ENCODE data around the gene STK33.

The STK33 gene

GRCh38 chr11:8375932-8376331 is 218.1 kb downstream of the STK33 start:
- DNase-seq (ENCODE audit: low read depth) = no peak
- in situ Hi-C loops (cut with HindIII; ENCODE audit: low sequenced_read_pairs) = no loop called here
- TF ChIP-seq CTCF (IDR thresholded peaks at IDR 0.05; ENCODE audit: low read depth, low read length, missing control alignments) = no peak
- H3K4me3 ChIP-seq (ENCODE audit: low read depth, low read length) = no peak overlapping the region

DNA sequence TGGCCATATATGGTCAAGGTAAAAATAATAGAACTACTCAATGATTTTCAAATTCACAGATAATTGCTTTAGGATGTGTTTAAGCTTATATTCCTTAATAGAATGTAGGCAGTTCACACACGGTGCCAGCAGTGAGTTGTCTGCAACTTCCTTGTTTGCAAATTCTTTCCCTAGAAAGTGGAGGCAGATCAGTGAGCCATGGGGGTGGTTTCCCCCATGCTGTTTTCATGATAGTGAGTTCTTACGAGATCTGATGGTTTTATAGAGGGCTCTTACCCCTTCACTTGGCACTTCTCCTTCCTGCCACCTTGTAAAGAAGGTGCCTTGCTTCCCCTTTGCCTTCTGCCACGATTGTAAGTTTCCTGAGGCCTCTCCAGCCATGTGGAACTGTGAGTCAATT is 218.6 kb downstream of the STK33 start:
- no peak for TF ChIP-seq CTCF (IDR thresholded peaks at IDR 0.05; ENCODE audit: low read depth, low read length, missing control alignments)
- DNase-seq (ENCODE audit: low read depth) = no peak
- in situ Hi-C loops (cut with HindIII; ENCODE audit: low sequenced_read_pairs) = no loop called here
- no peak overlapping the region for H3K4me3 ChIP-seq (ENCODE audit: low read depth, low read length)

DNA sequence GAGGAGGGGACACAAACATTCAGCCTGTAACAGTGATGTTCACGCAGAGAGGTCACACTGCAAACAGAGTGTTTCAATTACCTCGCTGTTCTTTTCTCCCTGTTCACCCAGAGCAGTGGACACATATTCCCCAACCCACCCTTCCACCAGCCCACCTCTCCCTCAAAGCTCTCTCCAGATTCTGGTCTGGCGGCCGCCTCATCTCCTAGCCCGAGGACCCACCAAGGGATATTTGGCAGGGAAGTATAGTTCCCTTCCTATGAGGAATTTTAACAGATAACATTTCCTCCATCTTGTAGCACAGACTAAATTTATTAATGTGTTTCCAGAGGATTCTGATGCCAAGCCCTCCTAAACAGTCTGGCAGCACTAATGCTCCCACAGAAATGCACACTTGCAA is 219.3 kb downstream of the STK33 start:
- no peak for DNase-seq (ENCODE audit: low read depth)
- no peak overlapping the region for H3K4me3 ChIP-seq (ENCODE audit: low read depth, low read length)
- TF ChIP-seq CTCF (IDR thresholded peaks at IDR 0.05; ENCODE audit: low read depth, low read length, missing control alignments) = no peak
- in situ Hi-C loops (cut with HindIII; ENCODE audit: low sequenced_read_pairs) = no loop called here

DNA sequence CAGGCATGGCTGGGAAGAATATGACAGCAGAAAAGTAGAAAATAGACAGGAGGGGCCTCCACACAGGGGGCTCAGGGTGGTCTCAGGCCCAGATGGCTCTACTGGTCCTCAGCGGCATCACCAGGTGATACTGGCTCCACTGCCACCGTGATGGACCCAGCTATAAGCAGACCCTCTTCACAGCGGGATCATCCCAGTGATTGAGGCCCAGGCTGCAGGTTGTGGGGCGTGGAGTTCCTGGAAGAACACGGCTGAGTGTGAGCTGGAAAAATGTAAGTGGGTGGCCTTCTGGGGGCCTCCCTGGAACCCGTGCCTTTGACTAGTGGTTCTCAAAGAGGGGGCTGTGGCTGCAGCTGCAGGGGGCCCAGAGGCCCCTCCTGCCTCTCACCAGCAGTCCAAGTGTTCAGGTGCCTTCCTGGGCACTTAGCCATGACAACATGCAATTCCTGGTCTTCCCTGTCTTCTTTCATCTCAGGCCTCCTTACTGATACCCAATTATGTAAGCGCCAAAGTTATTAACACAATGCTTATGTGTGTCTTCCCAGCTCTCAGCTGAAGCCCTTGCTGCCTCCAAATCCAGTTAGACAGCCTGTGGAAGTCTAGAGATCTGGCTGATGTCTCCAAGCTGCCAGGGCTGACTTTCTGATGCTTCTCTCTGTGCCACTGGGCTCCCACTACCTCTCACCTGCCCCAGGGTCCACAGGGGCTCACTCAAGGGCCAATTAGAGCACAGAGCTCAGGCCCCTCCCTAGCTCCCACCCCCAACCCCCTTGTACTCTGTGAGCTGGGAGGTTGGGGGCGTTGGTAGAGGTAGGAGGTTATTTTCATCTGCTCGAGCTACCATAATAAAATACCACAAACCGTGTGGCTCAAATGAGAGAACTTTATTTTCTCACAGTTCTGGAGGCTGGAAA is 220.3 kb downstream of the STK33 start:
- TF ChIP-seq CTCF (IDR thresholded peaks at IDR 0.05; ENCODE audit: low read depth, low read length, missing control alignments) = no peak
- H3K4me3 ChIP-seq (ENCODE audit: low read depth, low read length) = no peak overlapping the region
- in situ Hi-C loops (cut with HindIII; ENCODE audit: low sequenced_read_pairs) = no loop called here
- DNase-seq (ENCODE audit: low read depth) = no peak

GRCh38 chr11:8372641-8373381 is 221.2 kb downstream of the STK33 start:
- in situ Hi-C loops (cut with HindIII; ENCODE audit: low sequenced_read_pairs) = no loop called here
- DNase-seq (ENCODE audit: low read depth) = no peak
- no peak for TF ChIP-seq CTCF (IDR thresholded peaks at IDR 0.05; ENCODE audit: low read depth, low read length, missing control alignments)
- H3K4me3 ChIP-seq (ENCODE audit: low read depth, low read length) = no peak overlapping the region

- no peak for DNase-seq (ENCODE audit: low read depth)
- in situ Hi-C loops (cut with HindIII; ENCODE audit: low sequenced_read_pairs) = no loop called here
- TF ChIP-seq CTCF (IDR thresholded peaks at IDR 0.05; ENCODE audit: low read depth, low read length, missing control alignments) = no peak
- H3K4me3 ChIP-seq (ENCODE audit: low read depth, low read length) = no peak overlapping the region
Observed at GRCh38 chr11:8371516-8371884, 222.5 kb downstream of the STK33 start.
